Tibial nerve (tissue), 4 donors: ENCODE data around the gene TTLL6.

Experiments used
- CTCF ChIP-seq, 5 experiments: fragments of 200-600 bp in 3 of 5; fragments of 450-650 bp in 2 of 5; sonication (generic) in 3 of 5; IDR thresholded peaks; one replicate each; pipeline ENCODE4 v1.5.1; 2016 to 2019; ENCODE audit warnings: antibody characterized with exemption in 5 of 5, mild to moderate bottlenecking in 3 of 5, moderate library complexity in 2 of 5
- EP300 ChIP-seq, 2 donors: sonication (generic); formaldehyde crosslinking; IDR thresholded peaks; one replicate each; pipeline ENCODE4 v1.6.1; 2017; ENCODE audit warnings: antibody characterized with exemption in 2 of 2, mild to moderate bottlenecking in 1 of 2
- POLR2A ChIP-seq, 2 donors: fragments of 450-650 bp; IDR thresholded peaks; one replicate each; pipeline ENCODE4 v1.6.1; 2017; ENCODE audit warnings: antibody characterized with exemption in 2 of 2, mild to moderate bottlenecking in 2 of 2, moderate library complexity in 2 of 2

GRCh38 chr17:48718761-48719641 is 98.0 kb downstream of the TTLL6 start:
- TF ChIP-seq POLR2A (IDR thresholded peaks at IDR 0.05) (no peak), CTCF (IDR thresholded peaks at IDR 0.05) (no peak), EP300 (IDR thresholded peaks at IDR 0.05) (peak in 1 of 2 donors; percentile 53)
